ENCODE data around the gene NXT1. TPM values are rescaled to one million over a fixed set of nuclear protein-coding genes. Genes with fewer than 3 reads are reported as not detected.

Gene NXT1
- total RNA-seq, 4 donors from 2014 or later, result 16.5 to 43.4 (median 22.8) TPM

GRCh38 chr20:23386304-23387117 lies 35.9 kb downstream of the NXT1 start:
- WGBS, 2 donors (ENCODE audit: low coverage in 1 of 2), result 43 to 53% methylated on average over 5 to 6 of the region's 6 CpGs
- no peak for TF ChIP-seq POLR2A (IDR thresholded peaks at IDR 0.05)
- TF ChIP-seq EP300 (IDR thresholded peaks at IDR 0.05; ENCODE audit: low read depth), result no peak
- TF ChIP-seq POLR2AphosphoS5 (IDR thresholded peaks at IDR 0.05), result no peak
- no peak for TF ChIP-seq CTCF (IDR thresholded peaks at IDR 0.05)
- peaks cover 0 to 11% (median 5%) of the 10 kb centered on the region in 4 donors for H3K4me1 ChIP-seq
- no peaks in the 10 kb centered on the region for H3K9me3 ChIP-seq
- H3K36me3 ChIP-seq, result peaks cover 0 to 28% (median 0%) of the 10 kb centered on the region in 4 donors
- in situ Hi-C loops (cut with MboI; ENCODE audit: low pct_ligation_motif_present in 1 of 4, low pct_unique_long_range_greater_than_20kb in 1 of 4, low sequenced_read_pairs in 3 of 4), result no loop called here
- no peak for DNase-seq
- H3K27ac ChIP-seq, result no peak overlapping the region
- H3K27me3 ChIP-seq, result no peaks in the 10 kb centered on the region
- intact Hi-C loops (cut with DNase I; ENCODE audit: low total_unique reads), result loop anchor here (5.0 kb wide), 1 partner anchor 969 kb away; no protein-coding TSS in a partner anchor
- no peak overlapping the region for H3K4me3 ChIP-seq

GRCh38 chr20:23387118-23387443 lies 36.5 kb downstream of the NXT1 start:
- TF ChIP-seq POLR2AphosphoS5 (IDR thresholded peaks at IDR 0.05), result no peak
- no peak for TF ChIP-seq EP300 (IDR thresholded peaks at IDR 0.05; ENCODE audit: low read depth)
- no peak for TF ChIP-seq POLR2A (IDR thresholded peaks at IDR 0.05)
- TF ChIP-seq CTCF (IDR thresholded peaks at IDR 0.05), result no peak
- Histone ChIP-seq H3K27ac (no peak overlapping the region), H3K4me3 (no peak overlapping the region), H3K36me3 (peaks cover 0 to 28% (median 1%) of the 10 kb centered on the region in 4 donors), H3K27me3 (no peaks in the 10 kb centered on the region), H3K4me1 (peaks cover 0 to 11% (median 5%) of the 10 kb centered on the region in 4 donors), H3K9me3 (no peaks in the 10 kb centered on the region)
- DNase-seq, result no peak
- in situ Hi-C loops (cut with MboI; ENCODE audit: low pct_ligation_motif_present in 1 of 4, low pct_unique_long_range_greater_than_20kb in 1 of 4, low sequenced_read_pairs in 3 of 4) (no loop called here), intact Hi-C loops (cut with DNase I; ENCODE audit: low total_unique reads) (loop anchor here (5.0 kb wide), 1 partner anchor 970 kb away; no protein-coding TSS in a partner anchor)
- 99 to 100% methylated on average over 3 of the region's 3 CpGs for WGBS, 2 donors (ENCODE audit: low coverage in 1 of 2)

GRCh38 chr20:23390091-23390774 lies 39.6 kb downstream of the NXT1 start:
- intact Hi-C loops (cut with DNase I; ENCODE audit: low total_unique reads) (no loop called here), in situ Hi-C loops (cut with MboI; ENCODE audit: low pct_ligation_motif_present in 1 of 4, low pct_unique_long_range_greater_than_20kb in 1 of 4, low sequenced_read_pairs in 3 of 4) (no loop called here)
- DNase-seq, result no peak
- Histone ChIP-seq H3K27ac (no peak overlapping the region), H3K4me3 (no peak overlapping the region), H3K36me3 (peaks cover 0 to 26% (median 10%) of the 10 kb centered on the region in 4 donors), H3K27me3 (no peaks in the 10 kb centered on the region), H3K9me3 (no peaks in the 10 kb centered on the region), H3K4me1 (peaks cover 0 to 10% (median 4%) of the 10 kb centered on the region in 4 donors)
- no peak for TF ChIP-seq POLR2AphosphoS5 (IDR thresholded peaks at IDR 0.05)
- TF ChIP-seq POLR2A (IDR thresholded peaks at IDR 0.05), result no peak
- TF ChIP-seq CTCF (IDR thresholded peaks at IDR 0.05), result no peak
- TF ChIP-seq EP300 (IDR thresholded peaks at IDR 0.05; ENCODE audit: low read depth), result no peak
- 79 to 83% methylated on average over 1 of the region's 1 CpG for WGBS, 2 donors (ENCODE audit: low coverage in 1 of 2)

- Histone ChIP-seq H3K27ac (no peak overlapping the region), H3K27me3 (no peaks in the 10 kb centered on the region), H3K4me1 (peaks cover 0 to 3% (median 0%) of the 10 kb centered on the region in 4 donors), H3K9me3 (no peaks in the 10 kb centered on the region), H3K4me3 (no peak overlapping the region), H3K36me3 (peaks cover 0 to 26% (median 10%) of the 10 kb centered on the region in 4 donors)
- WGBS, 2 donors (ENCODE audit: low coverage in 1 of 2), result 81 to 94% methylated on average over 4 of the region's 4 CpGs
- TF ChIP-seq CTCF (IDR thresholded peaks at IDR 0.05) (no peak), EP300 (IDR thresholded peaks at IDR 0.05; ENCODE audit: low read depth) (no peak), POLR2AphosphoS5 (IDR thresholded peaks at IDR 0.05) (no peak), POLR2A (IDR thresholded peaks at IDR 0.05) (no peak)
- no peak for DNase-seq
- in situ Hi-C loops (cut with MboI; ENCODE audit: low pct_ligation_motif_present in 1 of 4, low pct_unique_long_range_greater_than_20kb in 1 of 4, low sequenced_read_pairs in 3 of 4) (no loop called here), intact Hi-C loops (cut with DNase I; ENCODE audit: low total_unique reads) (no loop called here)
These were observed 41.2 kb downstream of the NXT1 start for GRCh38 chr20:23391707-23392310.

All from transverse colon (tissue), 4 donors.